Heart left ventricle (tissue), 16 donors: ENCODE data around the gene EMX2. TPM values are rescaled to one million over a fixed set of nuclear protein-coding genes. Genes with fewer than 3 reads are reported as not detected.

ENCODE experiments used
- ATAC-seq, 4 donors: fragments of 200-7000 bp; cut with Tn5 transposase; one replicate each; pipeline ENCODE4 v1.9.1; 2020 to 2022; ENCODE audit warnings: moderate library complexity in 4 of 4, mild to moderate bottlenecking in 3 of 4, moderate number of reproducible peaks in 1 of 4
- DNase-seq, 5 donors: peaks; one replicate each; pipeline ENCODE4 v3.0.0-alpha.2; 2020
- H3K27ac ChIP-seq, 12 donors: fragments of 200-600 bp; sonication (generic) in 4 of 12; one replicate each; pipeline versions ENCODE4 v1.5.0 to v1.8.0; 2016 to 2022; ENCODE audit warnings: mild to moderate bottlenecking in 2 of 12
- H3K27me3 ChIP-seq, 9 donors: fragments of 200-600 bp; sonication (generic) in 2 of 9; one replicate each; pipeline versions ENCODE4 v1.5.1 to v1.8.0; 2016 to 2022; ENCODE audit warnings: mild to moderate bottlenecking in 3 of 9
- H3K36me3 ChIP-seq, 9 donors: fragments of 200-600 bp; sonication (generic) in 2 of 9; one replicate each; pipeline versions ENCODE4 v1.5.0 to v1.8.0; 2018 to 2022; ENCODE audit warnings: mild to moderate bottlenecking in 2 of 9
- H3K4me1 ChIP-seq, 12 donors: fragments of 200-600 bp; sonication (generic) in 4 of 12; one replicate each; pipeline versions ENCODE4 v1.5.0 to v1.8.0; 2016 to 2022; ENCODE audit warnings: mild to moderate bottlenecking in 3 of 12
- H3K4me3 ChIP-seq, 12 donors: fragments of 200-600 bp; sonication (generic) in 4 of 12; one replicate each; pipeline versions ENCODE4 v1.5.0 to v1.8.0; 2017 to 2022; ENCODE audit warnings: mild to moderate bottlenecking in 9 of 12, moderate library complexity in 4 of 12
- H3K9me3 ChIP-seq, 12 donors: fragments of 200-600 bp; sonication (generic) in 4 of 12; one replicate each; pipeline versions ENCODE4 v1.5.0 to v1.8.0; 2016 to 2022; ENCODE audit warnings: mild to moderate bottlenecking in 1 of 12
- POLR2A ChIP-seq, 2 donors: fragments of 450-650 bp; IDR thresholded peaks; one replicate each; pipeline ENCODE4 v1.6.1; 2017; ENCODE audit warnings: antibody characterized with exemption in 2 of 2, mild to moderate bottlenecking in 2 of 2, moderate library complexity in 2 of 2
- WGBS, 4 donors: extraction: QIAGEN DNeasy Blood & Tissue Kit in 2 of 4; methylation state at CpG; one replicate each; pipeline versions ENCODE4 v1.1.5 to v1.1.7; 2013 to 2018; 5-methylcytosine and 5-hydroxymethylcytosine counted together
- intact Hi-C, 10 donors: fragments of 100-400 bp; cut with DNase I; formaldehyde crosslinking; loops; one replicate each; pipeline versions ENCODE4 v1.11.1 to v1.14.2; 2022
- polyA plus RNA-seq, 2 donors: library from polyadenylated mRNA; stranded (reverse); fragments of 200-250 nt; gene quantifications; one replicate each; pipeline ENCODE4 v1.2.3, GENCODE V29; 2013
- total RNA-seq, 9 donors: library from RNA; depleted of rRNA in 2 of 9; stranded (reverse); fragments of >200 nt in 2 of 9; fragmentation: NEBNext Ultra II Directional in 3 of 9; extraction: Animal tissue kit (Norgen Biotek cat#: 25700) in 3 of 9; gene quantifications; one replicate each; pipeline versions ENCODE4 v1.1.0 to v1.2.4, GENCODE V29; 2016 to 2023
- TF ChIP-seq, protein P1 (sequence below), 12 donors: fragments of 200-600 bp; sonication (generic) in 4 of 12; IDR thresholded peaks; one replicate each; pipeline versions ENCODE4 v1.5.0 to v1.8.0; 2018 to 2022; ENCODE audit warnings: antibody characterized with exemption in 12 of 12, mild to moderate bottlenecking in 5 of 12
- donor health status: ischemic (EF 13 %, LVEDD 7.1; RV severe dilation, severe dysfunction).
- donor health status: healthy with polysubstance abuse.
- donor health status: DM: no; HTN: yes; CAD: no.
- donor health status: DM: no; HTN: no; CAD: no.
- donor health status: ischemic (EF 25% LVEDD 6.9; RV normal size, moderate dysfunction).
- donor health status: ischemic (EF 25% LVEDD 5.7; RV mildly dilated, moderate dysfunction).
- donor health status: healthy.
- donor health status: DM: yes; HTN: yes; CAD: no.
- donor health status: ischemic (EF 35%, LVEDD 5.7; RV mildly dilated, moderate dysfunction).
- donor health status: nonischemic (EF 11% LVEDD 7.7; RV severe dilation, severe dysfunction).
- donor health status: DM: yes; HTN: yes; CAD: no.
- donor health status: PGD.
- donor health status: ischemic (EF 29% LVEDD 5.4; RV normal size, mild dysfunction).
- donor health status: nonischemic (EF 23%, LVEDD 6.1; RV moderate dilation, normal function).

EMX2 gene
- total and polyA plus RNA-seq, 11 donors = 0.06 to 0.54 (median 0.19) TPM; not detected in 4

- H3K4me3 ChIP-seq = no peak overlapping the region
- peaks cover 0 to 21% (median 0%) of the 10 kb centered on the region in 12 donors for H3K4me1 ChIP-seq
- TF ChIP-seq POLR2A (IDR thresholded peaks at IDR 0.05) = no peak
- TF ChIP-seq, protein P1, sequence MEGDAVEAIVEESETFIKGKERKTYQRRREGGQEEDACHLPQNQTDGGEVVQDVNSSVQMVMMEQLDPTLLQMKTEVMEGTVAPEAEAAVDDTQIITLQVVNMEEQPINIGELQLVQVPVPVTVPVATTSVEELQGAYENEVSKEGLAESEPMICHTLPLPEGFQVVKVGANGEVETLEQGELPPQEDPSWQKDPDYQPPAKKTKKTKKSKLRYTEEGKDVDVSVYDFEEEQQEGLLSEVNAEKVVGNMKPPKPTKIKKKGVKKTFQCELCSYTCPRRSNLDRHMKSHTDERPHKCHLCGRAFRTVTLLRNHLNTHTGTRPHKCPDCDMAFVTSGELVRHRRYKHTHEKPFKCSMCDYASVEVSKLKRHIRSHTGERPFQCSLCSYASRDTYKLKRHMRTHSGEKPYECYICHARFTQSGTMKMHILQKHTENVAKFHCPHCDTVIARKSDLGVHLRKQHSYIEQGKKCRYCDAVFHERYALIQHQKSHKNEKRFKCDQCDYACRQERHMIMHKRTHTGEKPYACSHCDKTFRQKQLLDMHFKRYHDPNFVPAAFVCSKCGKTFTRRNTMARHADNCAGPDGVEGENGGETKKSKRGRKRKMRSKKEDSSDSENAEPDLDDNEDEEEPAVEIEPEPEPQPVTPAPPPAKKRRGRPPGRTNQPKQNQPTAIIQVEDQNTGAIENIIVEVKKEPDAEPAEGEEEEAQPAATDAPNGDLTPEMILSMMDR (IDR thresholded peaks at IDR 0.05) = no peak
- ATAC-seq = no peak
- H3K36me3 ChIP-seq = no peaks in the 10 kb centered on the region
- 74 to 100% (median 91%) methylated on average over 1 of the region's 1 CpG; no CpG with 5 or more reads in 1 of the 4 donors for WGBS, 4 donors
- H3K9me3 ChIP-seq = no peaks in the 10 kb centered on the region
- DNase-seq = no peak
- intact Hi-C loops = no loop called here
- no peak overlapping the region for H3K27ac ChIP-seq
- H3K27me3 ChIP-seq = peaks cover 31 to 82% (median 56%) of the 10 kb centered on the region in 9 donors
These were observed 13.3 kb downstream of the EMX2 start for GRCh38 chr10:117555863-117556262.

DNA sequence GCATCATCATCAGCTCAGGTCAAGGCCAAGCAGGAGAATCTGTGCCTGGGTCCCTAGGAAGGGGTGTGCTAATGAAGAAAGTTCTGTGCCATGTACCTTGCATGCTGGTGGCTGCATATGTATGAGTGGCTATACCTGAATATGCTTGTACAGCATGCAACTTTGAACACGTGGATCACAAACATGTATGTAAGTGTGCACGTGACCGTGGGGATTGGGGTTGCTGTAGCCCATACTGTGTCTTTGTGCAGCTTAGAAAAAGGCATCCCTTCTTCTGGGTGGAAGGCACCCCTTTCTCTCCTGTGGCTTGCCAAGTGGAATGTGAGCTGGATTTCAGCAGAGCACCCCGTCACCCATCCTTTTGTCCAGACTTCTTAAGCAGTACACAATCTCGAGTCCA, 13.8 kb downstream of the EMX2 start:
- no peaks in the 10 kb centered on the region for H3K36me3 ChIP-seq
- H3K4me1 ChIP-seq = peaks cover 0 to 21% (median 0%) of the 10 kb centered on the region in 12 donors
- no peak overlapping the region for H3K4me3 ChIP-seq
- TF ChIP-seq POLR2A (IDR thresholded peaks at IDR 0.05) = no peak
- TF ChIP-seq, protein P1 (IDR thresholded peaks at IDR 0.05) = no peak
- H3K27me3 ChIP-seq = peaks cover 29 to 82% (median 56%) of the 10 kb centered on the region in 9 donors
- H3K27ac ChIP-seq = no peak overlapping the region
- no peaks in the 10 kb centered on the region for H3K9me3 ChIP-seq
- 82 to 88% (median 84%) methylated on average over 5 of the region's 5 CpGs for WGBS, 4 donors
- intact Hi-C loops = no loop called here
- ATAC-seq (no peak), DNase-seq (no peak)

GRCh38 chr10:117559712-117560111, 17.2 kb downstream of the EMX2 start:
- Histone ChIP-seq H3K4me1 (no peaks in the 10 kb centered on the region), H3K27ac (no peak overlapping the region), H3K4me3 (no peak overlapping the region), H3K27me3 (peaks cover under 1 to 52% (median 24%) of the 10 kb centered on the region in 9 donors), H3K9me3 (no peaks in the 10 kb centered on the region), H3K36me3 (no peaks in the 10 kb centered on the region)
- intact Hi-C loops = no loop called here
- ATAC-seq (no peak), DNase-seq (no peak)
- TF ChIP-seq POLR2A (IDR thresholded peaks at IDR 0.05) = no peak
- TF ChIP-seq, protein P1 (IDR thresholded peaks at IDR 0.05) = no peak
- WGBS, 4 donors = 71 to 76% (median 73%) methylated on average over 4 of the region's 4 CpGs

DNA sequence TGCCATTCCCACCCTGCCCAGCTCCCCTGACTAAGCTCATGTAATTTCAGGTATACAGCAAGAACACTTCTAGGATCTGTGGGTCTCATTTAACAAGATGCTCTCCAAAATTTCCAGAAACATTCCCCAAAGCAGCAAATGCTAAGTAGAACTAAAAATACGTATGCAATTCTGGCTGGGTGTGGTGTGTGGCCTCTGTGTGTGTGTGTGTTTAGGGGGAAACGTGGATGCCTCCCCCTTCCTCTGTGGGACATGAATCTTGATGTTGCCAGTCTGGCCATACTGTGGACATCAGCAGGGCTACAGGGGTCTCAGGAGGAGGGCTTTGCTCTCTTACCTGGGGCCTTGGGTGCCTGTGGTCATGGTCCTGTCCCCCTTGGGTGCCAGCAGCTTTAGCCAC, 18.4 kb downstream of the EMX2 start:
- DNase-seq = no peak
- Histone ChIP-seq H3K27me3 (peaks cover 3 to 47% (median 12%) of the 10 kb centered on the region in 9 donors), H3K36me3 (no peaks in the 10 kb centered on the region), H3K4me1 (no peaks in the 10 kb centered on the region), H3K9me3 (no peaks in the 10 kb centered on the region), H3K4me3 (no peak overlapping the region), H3K27ac (no peak overlapping the region)
- intact Hi-C loops = no loop called here
- WGBS, 4 donors = 61 to 70% (median 62%) methylated on average over 2 of the region's 2 CpGs
- TF ChIP-seq, protein P1 (IDR thresholded peaks at IDR 0.05) = no peak
- no peak for TF ChIP-seq POLR2A (IDR thresholded peaks at IDR 0.05)
- no peak for ATAC-seq
